Chondrocyte (in vitro differentiated cells): ENCODE data around the gene QRICH2. TPM values are rescaled to one million over a fixed set of nuclear protein-coding genes. Genes with fewer than 3 reads are reported as not detected.

Source experiments
- DNase-seq: peaks from one replicate; pipeline ENCODE4 v3.0.0; 2021; ENCODE audit warnings: mixed read lengths, low spot score
- H3K27ac Mint-ChIP-seq: one replicate; pipeline ENCODE4 v1.8.0; 2021; ENCODE audit warnings: mild to moderate bottlenecking, moderate library complexity, mixed read lengths; ENCODE audit not compliant: unreplicated experiment
- H3K27me3 Mint-ChIP-seq: 2 replicates; pipeline ENCODE4 v1.8.0; 2021; ENCODE audit warnings: low read depth, mixed read lengths
- H3K36me3 Mint-ChIP-seq: 2 replicates; pipeline ENCODE4 v1.8.0; 2021; ENCODE audit warnings: low read depth, mixed read lengths
- H3K4me1 Mint-ChIP-seq: 2 replicates; pipeline ENCODE4 v1.8.0; 2021; ENCODE audit warnings: low read depth, mild to moderate bottlenecking, mixed read lengths
- H3K4me3 Mint-ChIP-seq: one replicate; pipeline ENCODE4 v1.8.0; 2021; ENCODE audit warnings: mild to moderate bottlenecking, moderate library complexity, mixed read lengths; ENCODE audit not compliant: unreplicated experiment
- H3K9me3 Mint-ChIP-seq: 2 replicates; pipeline ENCODE4 v1.8.0; 2021; ENCODE audit warnings: low read depth, mixed read lengths
- total RNA-seq: library from RNA; stranded (reverse); gene quantifications from 3 replicates; pipeline ENCODE4 v1.2.1, GENCODE V29; 2021
- TF ChIP-seq, protein P1 (sequence below): fragments of 200-600 bp; sonication (generic); IDR thresholded peaks from 2 replicates; pipeline ENCODE4 v1.5.0; 2021; ENCODE audit warnings: antibody characterized with exemption, mild to moderate bottlenecking, moderate library complexity

The QRICH2 gene
- total RNA-seq, 1 donor from 2014 or later: 5.2 TPM

DNA sequence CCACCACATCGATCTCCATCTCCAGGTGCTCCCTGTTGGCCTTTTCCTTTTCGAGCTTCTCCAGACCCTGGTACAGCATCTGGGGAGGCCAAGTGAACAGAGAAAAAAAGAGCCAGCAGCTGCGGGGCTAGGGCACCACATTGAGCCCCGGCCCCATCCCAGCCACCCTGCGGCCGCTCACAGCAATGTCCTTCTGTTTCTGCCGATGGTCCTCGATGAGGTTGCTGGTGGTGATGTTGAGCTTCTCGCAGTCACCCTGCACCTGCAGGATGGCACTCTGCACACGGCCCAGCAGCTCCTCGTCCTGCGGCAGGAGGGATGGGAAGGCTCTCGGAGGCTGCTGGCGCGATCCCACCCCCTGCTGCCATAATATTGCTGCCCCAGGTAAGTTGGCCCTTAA is 27.4 kb downstream of the QRICH2 start:
- Mint-ChIP-seq H3K27me3 (no peaks in the 10 kb centered on the region), H3K27ac (no peak overlapping the region), H3K9me3 (no peaks in the 10 kb centered on the region), H3K36me3 (peaks cover 4% of the 10 kb centered on the region), H3K4me3 (no peak overlapping the region), H3K4me1 (peaks cover 5% of the 10 kb centered on the region)
- TF ChIP-seq, protein P1, sequence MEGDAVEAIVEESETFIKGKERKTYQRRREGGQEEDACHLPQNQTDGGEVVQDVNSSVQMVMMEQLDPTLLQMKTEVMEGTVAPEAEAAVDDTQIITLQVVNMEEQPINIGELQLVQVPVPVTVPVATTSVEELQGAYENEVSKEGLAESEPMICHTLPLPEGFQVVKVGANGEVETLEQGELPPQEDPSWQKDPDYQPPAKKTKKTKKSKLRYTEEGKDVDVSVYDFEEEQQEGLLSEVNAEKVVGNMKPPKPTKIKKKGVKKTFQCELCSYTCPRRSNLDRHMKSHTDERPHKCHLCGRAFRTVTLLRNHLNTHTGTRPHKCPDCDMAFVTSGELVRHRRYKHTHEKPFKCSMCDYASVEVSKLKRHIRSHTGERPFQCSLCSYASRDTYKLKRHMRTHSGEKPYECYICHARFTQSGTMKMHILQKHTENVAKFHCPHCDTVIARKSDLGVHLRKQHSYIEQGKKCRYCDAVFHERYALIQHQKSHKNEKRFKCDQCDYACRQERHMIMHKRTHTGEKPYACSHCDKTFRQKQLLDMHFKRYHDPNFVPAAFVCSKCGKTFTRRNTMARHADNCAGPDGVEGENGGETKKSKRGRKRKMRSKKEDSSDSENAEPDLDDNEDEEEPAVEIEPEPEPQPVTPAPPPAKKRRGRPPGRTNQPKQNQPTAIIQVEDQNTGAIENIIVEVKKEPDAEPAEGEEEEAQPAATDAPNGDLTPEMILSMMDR: no peak
- no peak for DNase-seq

DNA sequence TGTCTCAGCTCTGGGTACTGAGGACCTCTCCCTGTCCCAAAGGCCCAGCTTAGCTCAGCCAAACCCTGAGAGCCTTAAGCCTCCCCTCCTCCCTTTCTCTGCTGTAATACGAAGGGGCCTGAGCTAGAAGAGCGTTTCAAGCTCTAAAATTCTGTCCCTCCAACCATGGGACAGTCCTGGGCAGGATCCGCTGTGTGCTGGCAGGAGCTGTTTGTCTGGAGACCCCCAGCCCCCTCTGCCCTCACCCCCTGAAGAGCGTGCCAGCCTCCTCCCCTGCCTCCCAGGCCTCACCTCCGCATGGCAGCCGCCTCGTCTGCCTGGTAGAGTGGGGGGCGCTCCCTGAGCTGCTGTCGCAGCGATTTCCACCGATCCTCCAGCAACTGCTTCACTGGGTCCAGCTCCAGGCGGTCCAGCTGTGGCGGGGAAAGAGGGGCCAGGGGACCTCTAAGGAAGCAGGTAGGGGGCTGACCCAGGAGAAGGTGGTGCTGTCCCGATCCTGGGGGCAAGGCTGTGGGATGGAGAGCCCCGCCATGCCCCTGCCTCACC is 28.3 kb downstream of the QRICH2 start:
- H3K27ac Mint-ChIP-seq: no peak overlapping the region
- TF ChIP-seq, protein P1: no peak
- no peaks in the 10 kb centered on the region for H3K9me3 Mint-ChIP-seq
- peaks cover 4% of the 10 kb centered on the region for H3K36me3 Mint-ChIP-seq
- no peak overlapping the region for H3K4me3 Mint-ChIP-seq
- H3K4me1 Mint-ChIP-seq: peaks cover 5% of the 10 kb centered on the region
- H3K27me3 Mint-ChIP-seq: no peaks in the 10 kb centered on the region
- DNase-seq: no peak

DNA sequence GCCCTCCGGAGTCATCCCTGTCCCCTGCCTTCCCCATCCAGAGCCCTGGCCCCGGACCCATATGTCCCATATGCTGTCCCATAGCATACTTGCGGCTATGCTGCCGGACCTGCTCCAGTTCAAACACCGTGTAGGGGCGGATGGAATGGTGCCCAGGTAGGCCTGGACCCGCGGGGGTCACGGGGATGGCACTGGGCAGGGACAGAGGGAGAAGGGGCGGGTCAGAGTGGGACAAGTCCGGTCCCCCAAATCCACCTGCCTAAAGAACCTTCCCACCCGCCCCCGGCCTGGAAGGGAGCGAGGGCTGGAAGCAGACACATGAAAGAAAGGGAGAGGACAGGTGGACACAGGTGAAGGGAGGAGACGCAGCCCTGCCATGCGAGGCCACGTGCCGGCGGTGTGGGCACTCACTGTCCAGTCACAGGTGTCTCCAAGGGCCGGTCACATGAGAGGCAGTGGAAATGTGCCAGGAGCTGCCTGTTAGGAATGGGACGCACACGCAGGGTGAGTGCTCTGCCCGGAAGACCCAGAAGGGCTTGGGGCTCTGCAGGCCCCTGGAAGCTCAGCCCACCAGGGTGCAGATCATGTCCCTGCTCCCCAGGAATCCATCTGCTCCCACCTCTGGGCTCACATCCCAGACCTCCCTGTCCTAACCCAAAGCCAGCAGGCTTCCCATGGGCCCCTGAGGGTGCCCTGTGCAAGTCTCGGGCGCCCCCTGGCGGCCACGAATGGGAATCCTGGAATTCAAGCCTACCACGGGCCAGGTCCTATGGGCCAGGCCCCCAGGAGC is 28.9 kb downstream of the QRICH2 start:
- Mint-ChIP-seq H3K9me3 (no peaks in the 10 kb centered on the region), H3K27me3 (no peaks in the 10 kb centered on the region), H3K36me3 (peaks cover 4% of the 10 kb centered on the region), H3K27ac (no peak overlapping the region), H3K4me1 (peaks cover 5% of the 10 kb centered on the region), H3K4me3 (no peak overlapping the region)
- TF ChIP-seq, protein P1: peak; percentile 98
- no peak for DNase-seq

DNA sequence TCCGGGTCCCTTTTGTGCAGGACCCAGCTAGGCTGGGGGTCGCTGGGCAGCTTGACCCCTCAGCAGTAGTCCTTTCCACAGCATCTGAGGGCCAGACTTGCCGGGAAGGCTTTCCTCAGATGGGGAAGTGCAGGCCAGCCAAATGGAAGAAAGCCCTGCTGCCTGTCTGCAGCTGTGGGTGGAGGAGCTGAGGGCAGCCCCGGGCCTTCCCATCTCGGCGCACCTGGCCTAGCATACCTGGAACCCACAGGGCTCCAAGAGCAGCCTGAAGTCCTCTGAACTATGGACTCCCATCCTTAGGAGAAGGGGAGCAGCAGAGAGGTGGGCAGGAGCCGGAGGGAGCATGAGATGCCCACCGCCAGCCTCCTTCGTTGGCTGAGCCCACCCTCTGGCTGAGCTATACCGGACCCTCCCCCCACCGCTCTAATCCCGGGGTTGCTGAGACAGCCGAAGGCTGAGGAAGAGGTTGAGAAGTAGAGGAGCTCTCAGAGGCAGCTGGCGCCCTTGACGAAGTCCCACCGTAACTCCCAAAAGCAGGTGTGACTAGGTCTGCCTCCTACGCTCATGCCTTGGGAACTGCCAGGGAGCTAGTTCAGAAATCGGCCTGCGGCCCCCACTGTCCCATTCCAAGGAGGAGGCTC is 29.7 kb downstream of the QRICH2 start:
- no peak overlapping the region for H3K4me3 Mint-ChIP-seq
- no peaks in the 10 kb centered on the region for H3K27me3 Mint-ChIP-seq
- peaks cover 5% of the 10 kb centered on the region for H3K4me1 Mint-ChIP-seq
- no peak for DNase-seq
- H3K9me3 Mint-ChIP-seq: no peaks in the 10 kb centered on the region
- no peak overlapping the region for H3K27ac Mint-ChIP-seq
- TF ChIP-seq, protein P1: no peak
- peaks cover 4% of the 10 kb centered on the region for H3K36me3 Mint-ChIP-seq
